GM21717 (cell line): ENCODE data around the gene MYPN.

ENCODE experiments used
- ATAC-seq: cut with Tn5 transposase; IDR thresholded peaks from one replicate; pipeline ENCODE4 v1.9.1; 2021; ENCODE audit warnings: mild to moderate bottlenecking, moderate library complexity; ENCODE audit not compliant: unreplicated experiment

Gene MYPN

DNA sequence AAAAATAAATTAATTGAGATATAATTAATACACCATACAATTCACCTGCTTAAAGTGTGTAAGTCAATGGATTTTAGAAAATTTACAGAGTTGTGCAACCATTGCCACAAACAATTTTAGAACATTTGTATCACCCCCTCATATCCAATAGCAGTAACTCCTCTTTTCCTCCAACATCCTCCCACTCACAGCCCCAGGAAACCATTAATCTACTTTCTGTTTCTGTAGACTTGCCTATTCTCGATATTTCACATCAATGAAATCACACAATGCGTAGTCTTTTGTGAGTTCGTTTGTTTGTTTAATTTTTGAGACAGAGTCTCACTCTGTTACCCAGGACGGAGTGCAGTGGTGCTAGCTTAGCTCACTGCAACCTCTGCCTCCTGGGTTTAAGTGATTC is 20.5 kb upstream of the MYPN start:
- peak; percentile 67 for ATAC-seq

GRCh38 chr10:68090586-68090985 is 18.7 kb upstream of the MYPN start:
- ATAC-seq = no peak

- ATAC-seq = no peak
Observed at GRCh38 chr10:68092512-68092911, 16.8 kb upstream of the MYPN start.

DNA sequence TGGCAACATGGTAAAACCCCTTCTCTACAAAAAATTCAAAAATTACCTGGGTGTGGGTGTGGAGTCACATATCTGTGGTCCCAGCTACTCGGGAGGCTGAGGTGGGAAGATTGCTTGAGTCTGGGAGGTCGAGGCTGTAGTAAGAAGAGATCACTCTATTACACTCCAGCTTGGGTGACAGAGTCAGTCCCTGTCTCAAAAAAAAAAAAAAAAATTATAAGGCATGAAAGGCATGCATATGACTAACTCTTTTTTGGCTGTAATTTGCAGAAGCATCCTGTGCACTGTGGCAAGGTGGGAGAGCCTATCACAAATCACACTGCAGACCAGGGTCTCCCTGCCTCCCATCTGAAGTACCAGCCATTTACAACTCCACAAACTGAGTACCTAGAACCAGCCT is 14.1 kb upstream of the MYPN start:
- no peak for ATAC-seq

GRCh38 chr10:68096913-68097516 is 12.3 kb upstream of the MYPN start:
- ATAC-seq = no peak

DNA sequence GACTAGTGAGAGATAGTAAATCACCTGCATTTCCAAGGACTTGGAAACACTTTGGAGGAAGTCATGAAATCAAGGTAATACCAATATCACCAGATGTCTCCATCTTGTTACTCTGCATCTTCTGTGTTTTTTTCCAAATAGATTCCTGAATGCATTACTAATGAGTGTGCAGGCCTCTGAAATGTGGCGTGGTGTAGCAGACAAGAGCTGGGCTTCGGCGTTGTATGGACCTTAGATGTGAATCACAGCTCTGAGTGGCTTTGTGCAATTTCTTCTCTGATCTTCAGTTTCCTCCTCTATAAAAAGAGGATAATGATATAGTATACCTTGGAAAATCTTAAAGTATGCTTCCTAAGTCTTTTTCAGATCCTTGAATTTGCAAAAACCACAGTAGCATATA is 9.6 kb upstream of the MYPN start:
- no peak for ATAC-seq

- no peak for ATAC-seq
Observed at GRCh38 chr10:68101066-68101465, 8.2 kb upstream of the MYPN start.

DNA sequence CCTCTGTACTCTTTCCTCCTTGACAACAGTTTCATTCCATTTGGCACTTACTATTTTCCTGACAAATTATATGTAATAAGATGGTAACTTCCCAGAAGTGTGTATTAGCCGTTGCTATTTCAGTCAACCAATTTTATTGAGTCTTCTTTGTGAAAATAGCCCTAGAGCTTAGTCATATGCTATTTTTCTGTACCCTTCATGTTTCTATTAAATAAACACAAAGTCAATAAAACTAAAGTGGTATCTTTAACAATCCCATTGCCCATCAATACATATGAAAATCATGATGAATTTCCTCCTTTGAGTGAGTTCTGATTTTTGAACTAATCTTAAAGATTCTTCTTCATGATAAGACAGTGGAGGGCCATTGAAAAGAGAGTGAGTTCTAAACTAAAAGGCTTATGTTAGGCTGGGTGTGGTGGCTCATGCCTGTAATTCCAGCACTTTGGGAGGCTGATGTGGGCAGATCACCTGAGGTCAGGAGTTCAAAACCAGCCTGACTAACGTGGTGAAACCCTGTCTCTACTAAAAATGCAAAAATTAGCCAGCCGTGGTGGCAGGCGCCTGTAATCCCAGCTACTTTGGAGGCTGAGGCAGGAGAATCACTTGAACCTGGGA is 5.9 kb upstream of the MYPN start:
- no peak for ATAC-seq

DNA sequence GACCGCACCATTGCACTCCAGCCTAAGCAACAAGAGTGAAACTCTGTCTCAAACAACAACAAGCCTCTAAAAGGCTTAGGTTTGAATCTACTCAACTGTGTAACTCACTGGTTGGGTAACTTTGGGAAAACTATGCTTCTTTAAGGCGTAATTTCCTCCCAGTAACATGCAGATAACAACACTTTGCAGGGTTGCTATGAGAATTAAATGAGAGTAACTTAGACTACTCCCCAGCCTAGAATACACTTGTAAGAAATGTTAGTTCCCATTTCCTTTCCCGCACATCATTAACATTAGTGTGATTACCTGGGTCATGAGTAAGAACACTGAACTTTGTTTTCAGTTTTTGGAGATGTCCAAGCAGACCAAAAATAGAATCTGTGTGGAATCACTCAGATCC is 5.4 kb upstream of the MYPN start:
- ATAC-seq = no peak

GRCh38 chr10:68105820-68106219 is 3.5 kb upstream of the MYPN start:
- no peak for ATAC-seq

DNA sequence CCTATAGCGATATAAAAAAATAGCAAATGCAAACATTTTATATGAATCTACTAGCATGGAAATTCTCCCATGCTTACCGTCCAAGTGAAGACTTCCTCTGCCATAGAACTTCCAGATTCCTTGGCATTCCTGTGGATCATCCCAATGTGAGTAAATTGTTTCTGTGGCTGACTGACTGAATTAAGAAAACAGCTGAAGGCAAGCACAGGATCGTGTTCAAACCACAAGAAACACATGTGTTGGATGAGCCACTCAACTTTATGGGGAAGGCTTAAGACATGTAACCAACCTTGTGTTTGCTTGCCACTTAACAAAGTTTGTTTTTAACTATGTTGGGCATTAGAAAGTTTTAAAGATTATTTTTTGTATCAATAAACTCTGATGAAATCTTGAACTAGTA is 2.6 kb upstream of the MYPN start:
- ATAC-seq = no peak

DNA sequence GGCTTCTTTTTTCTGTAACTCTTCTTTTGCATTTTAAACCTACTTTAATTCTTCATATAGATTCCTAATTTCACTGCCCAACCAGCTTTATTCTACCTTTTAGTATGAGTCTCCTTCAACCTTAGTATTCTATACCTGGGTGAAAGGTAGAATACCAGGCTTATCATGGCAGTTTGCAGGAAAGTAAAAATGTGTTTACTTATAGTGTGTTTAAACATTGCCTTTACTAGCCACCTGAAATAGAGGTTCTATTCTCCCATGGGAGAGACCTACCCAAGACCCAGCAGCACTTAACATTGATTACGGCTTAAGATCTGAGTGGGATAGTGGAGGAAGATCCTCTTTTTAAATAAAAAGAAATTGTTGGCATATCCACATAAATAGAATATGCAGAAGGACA is 1.6 kb upstream of the MYPN start:
- no peak for ATAC-seq

DNA sequence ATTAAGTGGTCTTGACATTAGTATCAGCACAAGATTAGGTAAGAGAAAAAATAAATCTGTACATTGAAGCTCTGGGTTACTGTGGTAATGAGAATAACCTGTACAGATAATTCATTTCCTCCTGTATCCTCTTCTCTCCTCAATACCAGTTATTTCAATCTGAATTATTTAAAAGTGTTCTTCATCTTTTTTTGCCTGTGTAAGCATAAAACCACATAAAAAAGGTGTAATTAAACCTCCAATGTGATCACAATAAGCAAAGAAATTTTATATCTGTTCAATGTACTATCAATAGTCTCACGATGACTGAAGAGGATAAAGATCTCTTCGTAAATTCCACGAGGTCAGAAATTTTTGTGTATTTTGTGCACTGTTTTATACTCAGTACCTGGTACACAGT is 1.2 kb upstream of the MYPN start:
- no peak for ATAC-seq

DNA sequence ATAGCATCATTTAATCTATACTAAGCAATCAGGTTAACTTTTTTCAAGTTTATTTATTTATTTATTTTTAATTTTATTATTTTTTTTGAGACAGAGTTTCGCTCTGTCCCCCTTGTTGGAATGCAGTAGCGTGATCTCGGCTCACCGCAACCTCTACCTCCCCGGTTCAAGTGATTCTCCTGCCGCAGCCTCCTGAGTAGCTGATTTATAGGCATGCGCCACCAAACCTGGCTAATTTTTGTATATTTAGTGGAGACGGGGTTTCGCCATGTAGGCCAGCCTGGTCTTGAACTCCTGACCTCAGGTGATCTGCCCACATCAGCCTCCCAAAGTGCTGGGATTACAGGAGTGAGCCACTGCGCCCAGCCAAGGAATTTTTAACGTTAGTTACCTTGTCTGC is 635 bp upstream of the MYPN start:
- no peak for ATAC-seq

GRCh38 chr10:68110027-68110426 is 739 bp downstream of the MYPN start:
- no peak for ATAC-seq

- ATAC-seq = no peak
Observed at GRCh38 chr10:68111584-68111983, 2.3 kb downstream of the MYPN start.

DNA sequence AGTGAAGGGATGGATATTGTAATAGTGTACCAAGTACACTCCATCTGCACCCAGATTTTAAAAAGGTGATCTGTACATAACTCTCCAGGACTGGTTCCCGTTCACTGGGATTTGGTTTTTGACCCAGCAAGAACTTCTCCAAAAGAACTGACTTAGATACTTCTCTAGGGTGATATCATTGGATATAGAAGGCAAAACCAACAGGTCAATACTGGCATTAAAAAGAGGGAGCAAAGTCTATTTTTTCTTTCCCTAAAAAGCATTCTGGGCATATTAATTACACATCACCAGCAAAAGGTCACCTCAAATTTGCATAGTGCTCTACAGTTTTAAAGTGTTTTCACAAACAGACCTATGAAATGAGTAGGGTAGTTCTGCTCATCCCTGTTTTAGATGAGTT is 3.5 kb downstream of the MYPN start:
- ATAC-seq = no peak

DNA sequence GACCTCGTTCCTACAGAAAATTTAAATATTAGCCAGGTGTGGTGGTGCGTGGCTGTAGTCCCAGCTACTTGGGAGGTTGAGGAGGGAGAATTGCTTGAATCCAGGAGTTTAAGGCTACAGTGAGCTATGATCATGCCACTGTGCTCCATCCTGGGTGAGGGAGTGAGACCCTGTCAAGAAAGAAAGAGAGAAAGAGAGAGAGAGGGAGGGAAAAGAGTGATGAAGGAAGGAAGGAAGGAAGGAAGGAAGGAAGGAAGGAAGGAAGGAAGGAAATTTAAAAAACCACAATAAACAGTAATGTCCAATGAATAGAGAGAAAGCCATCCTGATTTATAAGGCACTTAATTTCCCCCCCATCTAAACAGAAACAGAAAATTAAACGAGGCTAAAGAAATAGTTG is 9.4 kb downstream of the MYPN start:
- no peak for ATAC-seq

DNA sequence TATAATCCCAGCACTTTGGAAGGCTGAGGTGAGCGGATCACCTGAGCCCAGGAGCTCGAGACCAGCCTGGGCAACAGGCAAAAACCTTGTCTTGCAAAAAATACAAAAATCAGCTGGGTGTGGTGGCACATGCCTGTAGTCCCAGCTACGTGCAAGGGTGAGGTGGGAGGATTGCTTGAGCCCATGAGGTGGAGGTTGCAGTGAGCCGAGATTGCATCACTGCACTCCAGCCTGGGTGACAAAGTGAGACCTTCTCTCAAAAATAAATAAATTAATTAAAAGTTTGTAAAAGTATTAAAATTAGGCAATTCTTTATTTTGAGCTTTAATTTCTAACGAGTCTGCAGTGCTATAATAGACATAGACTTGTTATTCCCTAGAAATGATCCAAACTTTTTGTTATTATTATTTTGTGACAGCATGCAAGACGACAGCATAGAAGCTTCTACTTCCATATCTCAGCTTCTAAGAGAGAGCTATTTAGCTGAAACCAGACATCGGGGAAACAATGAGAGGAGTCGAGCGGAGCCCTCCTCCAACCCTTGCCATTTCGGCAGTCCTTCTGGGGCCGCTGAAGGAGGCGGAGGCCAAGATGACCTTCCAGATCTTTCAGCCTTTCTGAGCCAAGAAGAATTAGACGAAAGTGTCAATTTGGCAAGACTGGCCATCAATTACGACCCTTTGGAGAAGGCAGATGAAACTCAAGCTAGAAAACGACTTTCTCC is 11.9 kb downstream of the MYPN start:
- no peak for ATAC-seq

- no peak for ATAC-seq
Observed at GRCh38 chr10:68121852-68122251, 12.6 kb downstream of the MYPN start.

- no peak for ATAC-seq
Observed at GRCh38 chr10:68124718-68125117, 15.4 kb downstream of the MYPN start.

DNA sequence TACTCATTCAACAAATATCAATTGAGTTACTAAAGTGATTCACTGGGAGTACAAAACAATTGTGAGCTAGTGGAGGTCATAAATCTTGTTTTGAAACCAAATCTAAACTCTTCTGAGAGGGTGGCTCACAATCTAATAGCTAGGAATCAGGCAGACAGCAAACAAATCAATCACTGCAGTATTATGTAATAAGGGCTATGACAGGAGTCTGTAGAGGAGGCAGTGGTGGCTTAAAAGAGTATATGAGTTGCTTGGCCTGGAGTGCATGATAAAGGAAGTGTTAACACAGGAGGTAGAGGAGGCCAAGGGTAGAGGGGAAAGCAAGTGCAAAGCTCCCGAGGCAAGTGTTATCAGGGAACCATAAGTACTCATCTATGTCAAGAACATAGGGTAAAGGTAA is 16.5 kb downstream of the MYPN start:
- ATAC-seq = no peak

GRCh38 chr10:68128015-68128414 is 18.7 kb downstream of the MYPN start:
- no peak for ATAC-seq
